Measurements from ENCODE around the gene PLAAT4.
"Not testable (repeated sequence)": the region's sequence is repeated elsewhere in the genome, so short reads cannot be mapped to it uniquely, and the experiment has no call there.

Gene PLAAT4

GRCh38 chr11:63564784-63565350 lies 28.3 kb downstream of the PLAAT4 start:
- in situ Hi-C loops (cut with MboI; ENCODE audit: low sequenced_read_pairs) = no loop called here

GRCh38 chr11:63567044-63567840 lies 30.6 kb downstream of the PLAAT4 start:
- in situ Hi-C loops (cut with MboI; ENCODE audit: low sequenced_read_pairs) = no loop called here

GRCh38 chr11:63569570-63569969 lies 33.0 kb downstream of the PLAAT4 start:
- in situ Hi-C loops (cut with MboI; ENCODE audit: low sequenced_read_pairs) = no loop called here

- in situ Hi-C loops (cut with MboI; ENCODE audit: low sequenced_read_pairs) = no loop called here
Observed at GRCh38 chr11:63572026-63572688, 35.5 kb downstream of the PLAAT4 start.

GRCh38 chr11:63573881-63574855 lies 37.6 kb downstream of the PLAAT4 start:
- in situ Hi-C loops (cut with MboI; ENCODE audit: low sequenced_read_pairs) = no loop called here

GRCh38 chr11:63574856-63575602 lies 38.4 kb downstream of the PLAAT4 start:
- in situ Hi-C loops (cut with MboI; ENCODE audit: low sequenced_read_pairs) = no loop called here

GRCh38 chr11:63578882-63579281 lies 42.3 kb downstream of the PLAAT4 start:
- in situ Hi-C loops (cut with MboI; ENCODE audit: low sequenced_read_pairs) = not testable (repeated sequence)

GRCh38 chr11:63581224-63581623 lies 44.6 kb downstream of the PLAAT4 start:
- in situ Hi-C loops (cut with MboI; ENCODE audit: low sequenced_read_pairs) = not testable (repeated sequence)

- in situ Hi-C loops (cut with MboI; ENCODE audit: low sequenced_read_pairs) = no loop called here
Observed at GRCh38 chr11:63583357-63583677, 46.7 kb downstream of the PLAAT4 start.

GRCh38 chr11:63586451-63587166 lies 50.0 kb downstream of the PLAAT4 start:
- in situ Hi-C loops (cut with MboI; ENCODE audit: low sequenced_read_pairs) = no loop called here

GRCh38 chr11:63589000-63589399 lies 52.4 kb downstream of the PLAAT4 start:
- in situ Hi-C loops (cut with MboI; ENCODE audit: low sequenced_read_pairs) = no loop called here

GRCh38 chr11:63590024-63590788 lies 53.6 kb downstream of the PLAAT4 start:
- in situ Hi-C loops (cut with MboI; ENCODE audit: low sequenced_read_pairs) = no loop called here

- in situ Hi-C loops (cut with MboI; ENCODE audit: low sequenced_read_pairs) = no loop called here
Observed at GRCh38 chr11:63592975-63593395, 56.4 kb downstream of the PLAAT4 start.

GRCh38 chr11:63595296-63595695 lies 58.7 kb downstream of the PLAAT4 start:
- in situ Hi-C loops (cut with MboI; ENCODE audit: low sequenced_read_pairs) = no loop called here
